Measurements from ENCODE around the gene DMAC1.

DNA sequence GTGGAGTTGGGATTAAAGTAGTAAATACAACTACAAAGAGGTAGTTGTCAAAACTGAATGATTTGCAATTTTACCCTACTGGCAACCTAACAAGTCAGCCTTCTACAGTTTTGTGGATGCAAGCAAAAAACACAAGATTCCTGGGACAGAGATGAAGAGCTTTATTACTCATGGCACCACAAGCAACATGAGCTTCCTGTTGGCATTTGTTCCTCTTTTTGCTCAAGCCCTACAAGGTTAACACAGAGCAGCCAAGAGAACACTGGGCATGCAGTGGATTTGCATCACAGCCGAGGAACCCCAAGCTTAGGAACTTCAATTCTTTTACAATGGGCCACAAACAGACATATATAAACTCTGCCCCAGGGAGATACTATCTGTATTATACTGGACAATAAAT is 28.8 kb upstream of the DMAC1 start:
- no peak for TF ChIP-seq EZH2 (IDR thresholded peaks at IDR 0.05; ENCODE audit: insufficient read depth, poor library complexity, severe bottlenecking)
- no peak for TF ChIP-seq EZH2phosphoT487 (IDR thresholded peaks at IDR 0.05; ENCODE audit: insufficient read depth, low read depth)

Measured in GM23248 (cell line).